ENCODE measurements around the gene FSTL5. TPM values are rescaled to one million over a fixed set of nuclear protein-coding genes. Genes with fewer than 3 reads are reported as not detected.

FSTL5 gene
- not detected for polyA plus RNA-seq (2012; ENCODE audit: insufficient read length, low read depth)

- no peak for TF ChIP-seq TAF1 (IDR thresholded peaks at IDR 0.05; ENCODE audit: borderline replicate concordance, insufficient read depth, low read length)
- TF ChIP-seq SIN3A (IDR thresholded peaks at IDR 0.05; ENCODE audit: borderline replicate concordance, insufficient read depth, low read length), result peak; percentile 80; the same call in 1 of the 2 replicates
- TF ChIP-seq POLR2AphosphoS5 (IDR thresholded peaks at IDR 0.05; ENCODE audit: low read depth, low read length), result no peak
- peak; percentile 93 to 99 for TF ChIP-seq REST (IDR thresholded peaks at IDR 0.05; ENCODE audit: insufficient read depth in 1 of 2, low read depth in 2 of 2, low read length in 2 of 2)
Measured at GRCh38 chr4:162163892-162164759, at the start of gene FSTL5. FSTL5 (minus strand) TSS chr4:162164000; CDS start chr4:162111396, 52,604 bp downstream.

- TF ChIP-seq REST (IDR thresholded peaks at IDR 0.05; ENCODE audit: insufficient read depth in 1 of 2, low read depth in 2 of 2, low read length in 2 of 2) (no peak), FOXP2 (optimal IDR thresholded peaks at IDR 0.05; ENCODE audit: borderline replicate concordance, extremely low read depth, extremely low read length, insufficient read depth) (no peak), SIN3A (IDR thresholded peaks at IDR 0.05; ENCODE audit: borderline replicate concordance, insufficient read depth, low read length) (no peak), TAF1 (IDR thresholded peaks at IDR 0.05; ENCODE audit: borderline replicate concordance, insufficient read depth, low read length) (no peak), POLR2AphosphoS5 (IDR thresholded peaks at IDR 0.05; ENCODE audit: low read depth, low read length) (no peak)
Measured at GRCh38 chr4:162209706-162210105, 45.9 kb upstream of the FSTL5 start.

- TF ChIP-seq POLR2AphosphoS5 (IDR thresholded peaks at IDR 0.05; ENCODE audit: low read depth, low read length), result no peak
- TF ChIP-seq TAF1 (IDR thresholded peaks at IDR 0.05; ENCODE audit: borderline replicate concordance, insufficient read depth, low read length), result no peak
- no peak for TF ChIP-seq SIN3A (IDR thresholded peaks at IDR 0.05; ENCODE audit: borderline replicate concordance, insufficient read depth, low read length)
- no peak for TF ChIP-seq FOXP2 (optimal IDR thresholded peaks at IDR 0.05; ENCODE audit: borderline replicate concordance, extremely low read depth, extremely low read length, insufficient read depth)
- no peak for TF ChIP-seq REST (IDR thresholded peaks at IDR 0.05; ENCODE audit: insufficient read depth in 1 of 2, low read depth in 2 of 2, low read length in 2 of 2)
Measured at GRCh38 chr4:162201673-162202072, 37.9 kb upstream of the FSTL5 start.

GRCh38 chr4:162170509-162170908 is 6.7 kb upstream of the FSTL5 start:
- no peak for TF ChIP-seq SIN3A (IDR thresholded peaks at IDR 0.05; ENCODE audit: borderline replicate concordance, insufficient read depth, low read length)
- no peak for TF ChIP-seq FOXP2 (optimal IDR thresholded peaks at IDR 0.05; ENCODE audit: borderline replicate concordance, extremely low read depth, extremely low read length, insufficient read depth)
- no peak for TF ChIP-seq REST (IDR thresholded peaks at IDR 0.05; ENCODE audit: insufficient read depth in 1 of 2, low read depth in 2 of 2, low read length in 2 of 2)
- TF ChIP-seq TAF1 (IDR thresholded peaks at IDR 0.05; ENCODE audit: borderline replicate concordance, insufficient read depth, low read length), result no peak
- no peak for TF ChIP-seq POLR2AphosphoS5 (IDR thresholded peaks at IDR 0.05; ENCODE audit: low read depth, low read length)
